HEK293 (cell line): Measurements from ENCODE around the gene EXD3.

Experiments
- CTCF ChIP-seq: fragments of 450-650 bp; formaldehyde crosslinking; IDR thresholded peaks from 2 replicates; pipeline ENCODE4 v1.5.1; 2016; ENCODE audit warnings: missing biosample characterization, missing genetic modification characterization
- GFI1B ChIP-seq: fragments of 450-650 bp; formaldehyde crosslinking; IDR thresholded peaks from 2 replicates; pipeline ENCODE4 v1.5.1; 2016; ENCODE audit warnings: missing biosample characterization, missing genetic modification characterization
- GLI2 ChIP-seq: fragments of 450-650 bp; formaldehyde crosslinking; IDR thresholded peaks from 2 replicates; pipeline ENCODE4; 2017; ENCODE audit warnings: missing biosample characterization, missing genetic modification characterization, low read depth, borderline replicate concordance
- MZF1 ChIP-seq: fragments of 450-650 bp; formaldehyde crosslinking; IDR thresholded peaks from 2 replicates; pipeline ENCODE4 v1.5.1; 2017; ENCODE audit warnings: missing biosample characterization, missing genetic modification characterization, borderline replicate concordance
- SETDB1 ChIP-seq: IDR thresholded peaks from one replicate; pipeline ENCODE4 v1.6.1; 2017; ENCODE audit warnings: mild to moderate bottlenecking, low read length, moderate library complexity, mixed read lengths; ENCODE audit not compliant: insufficient read length
- SP2 ChIP-seq: fragments of 450-650 bp; formaldehyde crosslinking; IDR thresholded peaks from 2 replicates; pipeline ENCODE4 v1.5.1; 2016; ENCODE audit warnings: missing biosample characterization, missing genetic modification characterization
- WT1 ChIP-seq: fragments of 450-650 bp; formaldehyde crosslinking; IDR thresholded peaks from 2 replicates; pipeline ENCODE4 v1.5.1; 2016; ENCODE audit warnings: missing biosample characterization, missing genetic modification characterization
- ZBTB7A ChIP-seq: fragments of 450-650 bp; formaldehyde crosslinking; IDR thresholded peaks from 2 replicates; pipeline ENCODE4 v1.5.1; 2016; ENCODE audit warnings: low read depth, missing biosample characterization, missing genetic modification characterization
- ZFP37 ChIP-seq: fragments of 450-650 bp; formaldehyde crosslinking; IDR thresholded peaks from 2 replicates; pipeline ENCODE4 v1.5.1; 2016; ENCODE audit warnings: missing biosample characterization, missing genetic modification characterization
- ZFP41 ChIP-seq: fragments of 450-650 bp; formaldehyde crosslinking; IDR thresholded peaks from 2 replicates; pipeline ENCODE4 v1.5.1; 2016; ENCODE audit warnings: missing biosample characterization, missing genetic modification characterization, borderline replicate concordance
- ZFP69B ChIP-seq: fragments of 450-650 bp; formaldehyde crosslinking; IDR thresholded peaks from 2 replicates; pipeline ENCODE4 v1.5.1; 2016; ENCODE audit warnings: missing biosample characterization, missing genetic modification characterization
- ZNF138 ChIP-seq: fragments of 450-650 bp; formaldehyde crosslinking; IDR thresholded peaks from 2 replicates; pipeline ENCODE4 v1.5.1; 2016; ENCODE audit warnings: missing biosample characterization, missing genetic modification characterization, borderline replicate concordance
- ZNF223 ChIP-seq: fragments of 450-650 bp; formaldehyde crosslinking; IDR thresholded peaks from 2 replicates; pipeline ENCODE4 v1.5.1; 2016; ENCODE audit warnings: missing biosample characterization, missing genetic modification characterization
- ZNF350 ChIP-seq: fragments of 450-650 bp; formaldehyde crosslinking; IDR thresholded peaks from 2 replicates; pipeline ENCODE4 v1.5.0; 2017; ENCODE audit warnings: missing biosample characterization, mild to moderate bottlenecking, missing genetic modification characterization
- ZNF423 ChIP-seq: fragments of 450-650 bp; formaldehyde crosslinking; IDR thresholded peaks from 2 replicates; pipeline ENCODE4 v1.5.1; 2016; ENCODE audit warnings: missing biosample characterization, missing genetic modification characterization
- ZNF473 ChIP-seq: fragments of 450-650 bp; formaldehyde crosslinking; IDR thresholded peaks from 2 replicates; pipeline ENCODE4 v1.5.1; 2017; ENCODE audit warnings: missing biosample characterization, missing genetic modification characterization
- ZNF513 ChIP-seq: fragments of 450-650 bp; IDR thresholded peaks from 2 replicates; pipeline ENCODE4 v1.5.1; 2018; ENCODE audit warnings: missing biosample characterization, missing genetic modification characterization
- ZNF514 ChIP-seq: fragments of 450-650 bp; formaldehyde crosslinking; IDR thresholded peaks from 2 replicates; pipeline ENCODE4 v1.5.1; 2016; ENCODE audit warnings: missing biosample characterization, missing genetic modification characterization
- ZNF529 ChIP-seq: fragments of 450-650 bp; formaldehyde crosslinking; IDR thresholded peaks from 2 replicates; pipeline ENCODE4 v1.5.1; 2017; ENCODE audit warnings: missing genetic modification characterization, missing biosample characterization; ENCODE audit not compliant: insufficient replicate concordance
- ZNF585B ChIP-seq: fragments of 450-650 bp; formaldehyde crosslinking; IDR thresholded peaks from 2 replicates; pipeline ENCODE4 v1.5.1; 2016; ENCODE audit warnings: missing biosample characterization, missing genetic modification characterization
- ZNF626 ChIP-seq: fragments of 450-650 bp; sonication (Bioruptor Pico); formaldehyde crosslinking; IDR thresholded peaks from 2 replicates; pipeline ENCODE4 v1.5.1; 2018; ENCODE audit warnings: missing biosample characterization, missing genetic modification characterization, inconsistent platforms
- ZNF76 ChIP-seq: fragments of 450-650 bp; formaldehyde crosslinking; IDR thresholded peaks from 2 replicates; pipeline ENCODE4; 2016; ENCODE audit warnings: low read depth, missing biosample characterization, missing genetic modification characterization, borderline replicate concordance
- ZNF837 ChIP-seq: fragments of 450-650 bp; formaldehyde crosslinking; IDR thresholded peaks from 2 replicates; pipeline ENCODE4 v1.5.1; 2016; ENCODE audit warnings: missing biosample characterization, missing genetic modification characterization
- ZNF843 ChIP-seq: fragments of 450-650 bp; formaldehyde crosslinking; IDR thresholded peaks from 2 replicates; pipeline ENCODE4 v1.5.1; 2016; ENCODE audit warnings: missing biosample characterization, missing genetic modification characterization
- TF ChIP-seq, protein P1 (sequence below): fragments of 450-650 bp; formaldehyde crosslinking; IDR thresholded peaks from 2 replicates; pipeline ENCODE4 v1.5.1; 2016; ENCODE audit warnings: missing biosample characterization, missing genetic modification characterization
- TF ChIP-seq, protein P2 (sequence below): fragments of 450-650 bp; formaldehyde crosslinking; IDR thresholded peaks from 2 replicates; pipeline ENCODE4 v1.5.1; 2016; ENCODE audit warnings: missing biosample characterization, missing genetic modification characterization, low read depth
- TF ChIP-seq, protein P3 (sequence below): fragments of 450-650 bp; formaldehyde crosslinking; IDR thresholded peaks from 2 replicates; pipeline ENCODE4 v1.5.1; 2016; ENCODE audit warnings: missing biosample characterization, missing genetic modification characterization

The EXD3 gene

DNA sequence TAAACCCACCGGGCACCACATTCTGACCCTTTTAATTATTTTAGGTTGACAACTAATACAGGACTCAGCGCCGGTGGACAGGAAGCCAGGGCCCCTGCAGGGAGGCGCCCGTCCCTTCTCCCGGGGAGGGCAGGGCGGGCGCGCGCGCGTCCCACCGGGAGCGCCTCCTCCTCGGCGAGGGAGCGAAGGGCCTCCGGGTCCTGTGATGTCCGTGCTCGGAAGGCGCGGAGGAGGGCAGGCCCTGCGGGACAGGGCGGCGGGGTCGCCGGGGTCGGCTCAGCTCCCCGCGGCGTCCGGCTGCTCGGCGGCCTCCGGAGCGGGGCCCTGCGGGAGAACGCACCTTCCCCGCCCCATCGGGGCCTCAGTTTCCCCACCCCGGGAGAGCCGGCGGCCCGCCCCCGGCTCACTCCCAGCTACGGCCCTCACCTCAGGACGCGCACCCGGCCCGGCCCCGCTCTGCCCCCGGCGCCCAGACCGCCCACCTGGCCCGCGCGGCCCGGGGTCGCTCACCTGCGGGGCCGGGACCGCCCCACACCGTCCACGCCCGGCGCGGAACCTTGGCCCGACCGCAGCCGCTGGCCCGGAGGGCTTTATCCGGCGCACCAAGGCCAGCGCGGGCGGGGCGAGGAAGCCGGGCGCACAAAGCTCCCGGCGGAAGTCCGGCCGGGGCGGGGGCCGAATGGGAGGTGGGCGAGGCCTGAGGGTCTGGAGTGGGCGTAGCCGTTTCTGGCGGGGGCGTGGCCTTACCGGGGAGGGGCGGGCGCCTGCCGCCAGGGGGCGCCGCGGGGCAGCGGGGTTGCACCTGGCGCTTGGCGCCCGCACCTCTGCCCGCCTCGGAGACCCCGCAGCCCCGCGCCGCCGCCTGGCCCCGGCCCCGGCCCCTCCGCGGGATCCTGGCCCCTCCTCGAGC lies at the start of gene EXD3, which contains the start of gene NOXA1 (continued):
- TF ChIP-seq CTCF (tag by site-specific recombination) = peak; percentile 47; the same call in 1 of the 2 replicates
- no peak for TF ChIP-seq ZNF843 (tag by site-specific recombination)
- no peak for TF ChIP-seq ZFP37 (tag by site-specific recombination)
- TF ChIP-seq ZNF76 = peak; percentile 83; the same call in 1 of the 2 replicates
- peak; percentile 79; the same call in 1 of the 2 replicates for TF ChIP-seq ZBTB7A (tag by site-specific recombination)
- TF ChIP-seq, protein P1, sequence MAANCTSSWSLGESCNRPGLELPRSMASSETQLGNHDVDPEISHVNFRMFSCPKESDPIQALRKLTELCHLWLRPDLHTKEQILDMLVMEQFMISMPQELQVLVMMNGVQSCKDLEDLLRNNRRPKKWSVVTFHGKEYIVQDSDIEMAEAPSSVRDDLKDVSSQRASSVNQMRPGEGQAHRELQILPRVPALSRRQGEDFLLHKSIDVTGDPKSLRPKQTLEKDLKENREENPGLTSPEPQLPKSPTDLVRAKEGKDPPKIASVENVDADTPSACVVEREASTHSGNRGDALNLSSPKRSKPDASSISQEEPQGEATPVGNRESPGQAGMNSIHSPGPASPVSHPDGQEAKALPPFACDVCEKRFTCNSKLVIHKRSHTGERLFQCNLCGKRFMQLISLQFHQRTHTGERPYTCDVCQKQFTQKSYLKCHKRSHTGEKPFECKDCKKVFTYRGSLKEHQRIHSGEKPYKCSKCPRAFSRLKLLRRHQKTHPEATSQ (tag by site-specific recombination) = no peak
- TF ChIP-seq ZFP41 (tag by site-specific recombination) = no peak
- no peak for TF ChIP-seq GFI1B (tag by site-specific recombination)
- TF ChIP-seq WT1 (tag by site-specific recombination) = no peak
- no peak for TF ChIP-seq ZNF350
- no peak for TF ChIP-seq ZNF138 (tag by site-specific recombination)
- TF ChIP-seq MZF1 = no peak
- peak; percentile 47; the same call in 1 of the 2 replicates for TF ChIP-seq ZNF513 (tag by site-specific recombination)
- peak; percentile 70 for TF ChIP-seq ZFP69B (tag by site-specific recombination)
- TF ChIP-seq ZNF223 (tag by site-specific recombination) = no peak
- TF ChIP-seq, protein P2, sequence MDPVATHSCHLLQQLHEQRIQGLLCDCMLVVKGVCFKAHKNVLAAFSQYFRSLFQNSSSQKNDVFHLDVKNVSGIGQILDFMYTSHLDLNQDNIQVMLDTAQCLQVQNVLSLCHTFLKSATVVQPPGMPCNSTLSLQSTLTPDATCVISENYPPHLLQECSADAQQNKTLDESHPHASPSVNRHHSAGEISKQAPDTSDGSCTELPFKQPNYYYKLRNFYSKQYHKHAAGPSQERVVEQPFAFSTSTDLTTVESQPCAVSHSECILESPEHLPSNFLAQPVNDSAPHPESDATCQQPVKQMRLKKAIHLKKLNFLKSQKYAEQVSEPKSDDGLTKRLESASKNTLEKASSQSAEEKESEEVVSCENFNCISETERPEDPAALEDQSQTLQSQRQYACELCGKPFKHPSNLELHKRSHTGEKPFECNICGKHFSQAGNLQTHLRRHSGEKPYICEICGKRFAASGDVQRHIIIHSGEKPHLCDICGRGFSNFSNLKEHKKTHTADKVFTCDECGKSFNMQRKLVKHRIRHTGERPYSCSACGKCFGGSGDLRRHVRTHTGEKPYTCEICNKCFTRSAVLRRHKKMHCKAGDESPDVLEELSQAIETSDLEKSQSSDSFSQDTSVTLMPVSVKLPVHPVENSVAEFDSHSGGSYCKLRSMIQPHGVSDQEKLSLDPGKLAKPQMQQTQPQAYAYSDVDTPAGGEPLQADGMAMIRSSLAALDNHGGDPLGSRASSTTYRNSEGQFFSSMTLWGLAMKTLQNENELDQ (tag by site-specific recombination) = no peak
- TF ChIP-seq SETDB1 = no peak
- no peak for TF ChIP-seq ZNF837
- no peak for TF ChIP-seq ZNF423 (tag by site-specific recombination)
- peak; percentile 78 for TF ChIP-seq SP2
- TF ChIP-seq ZNF585B = no peak
- TF ChIP-seq GLI2 (tag by site-specific recombination) = no peak
- TF ChIP-seq ZNF626 (tag by site-specific recombination) = no peak; the same call in 1 of the 2 replicates
- no peak for TF ChIP-seq ZNF529 (tag by site-specific recombination)
- TF ChIP-seq ZNF514 (tag by site-specific recombination) = no peak
- TF ChIP-seq ZNF473 = no peak
- TF ChIP-seq, protein P3, sequence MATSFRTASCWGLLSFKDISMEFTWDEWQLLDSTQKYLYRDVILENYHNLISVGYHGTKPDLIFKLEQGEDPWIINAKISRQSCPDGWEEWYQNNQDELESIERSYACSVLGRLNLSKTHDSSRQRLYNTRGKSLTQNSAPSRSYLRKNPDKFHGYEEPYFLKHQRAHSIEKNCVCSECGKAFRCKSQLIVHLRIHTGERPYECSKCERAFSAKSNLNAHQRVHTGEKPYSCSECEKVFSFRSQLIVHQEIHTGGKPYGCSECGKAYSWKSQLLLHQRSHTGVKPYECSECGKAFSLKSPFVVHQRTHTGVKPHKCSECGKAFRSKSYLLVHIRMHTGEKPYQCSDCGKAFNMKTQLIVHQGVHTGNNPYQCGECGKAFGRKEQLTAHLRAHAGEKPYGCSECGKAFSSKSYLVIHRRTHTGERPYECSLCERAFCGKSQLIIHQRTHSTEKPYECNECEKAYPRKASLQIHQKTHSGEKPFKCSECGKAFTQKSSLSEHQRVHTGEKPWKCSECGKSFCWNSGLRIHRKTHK = no peak
